HG03354 (cell line): ENCODE results near the gene ACADM.
"Not testable (repeated sequence)": the region's sequence is repeated elsewhere in the genome, so short reads cannot be mapped to it uniquely, and the experiment has no call there.

ENCODE experiments used
- ATAC-seq: cut with Tn5 transposase; IDR thresholded peaks from one replicate; pipeline ENCODE4 v1.9.1; 2021; ENCODE audit warnings: mild to moderate bottlenecking; ENCODE audit not compliant: unreplicated experiment, poor library complexity, severe bottlenecking

ACADM gene

DNA sequence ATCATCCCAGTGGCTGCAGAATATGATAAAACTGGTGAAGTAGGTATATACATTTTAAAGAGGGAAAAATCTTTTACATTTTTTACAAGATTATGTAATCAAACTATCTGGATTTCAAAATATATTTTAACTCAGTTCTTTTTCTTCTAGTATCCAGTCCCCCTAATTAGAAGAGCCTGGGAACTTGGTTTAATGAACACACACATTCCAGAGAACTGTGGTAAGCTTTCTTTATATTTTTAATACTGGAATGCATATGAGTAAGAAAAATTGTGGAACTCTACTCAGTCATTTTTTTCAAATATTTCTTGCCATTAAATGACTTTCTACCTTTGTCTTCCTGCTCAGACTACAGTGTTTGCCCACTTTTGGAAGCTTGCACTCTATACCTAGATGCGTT, 8.2 kb downstream of the ACADM start:
- ATAC-seq, result no peak

DNA sequence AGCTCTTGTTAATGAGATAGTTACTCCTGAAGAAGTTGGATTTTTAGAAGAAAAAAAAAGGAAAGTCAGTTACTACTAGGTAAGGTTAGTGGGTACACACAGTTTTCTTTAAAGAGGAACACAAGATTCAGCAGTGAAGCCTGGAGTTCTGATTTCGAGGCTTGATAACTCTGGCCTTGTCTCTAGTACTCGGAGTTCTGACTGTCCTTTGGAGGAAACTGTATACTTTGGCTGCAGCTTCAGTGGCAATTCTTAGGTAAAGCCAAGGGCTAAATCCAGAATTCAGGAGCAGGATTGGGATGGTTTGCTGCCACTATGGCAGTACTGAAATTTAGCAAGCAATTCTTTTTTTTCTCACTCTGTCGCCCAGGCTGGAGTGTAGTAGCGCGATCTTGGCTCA, 9.2 kb downstream of the ACADM start:
- no peak for ATAC-seq

DNA sequence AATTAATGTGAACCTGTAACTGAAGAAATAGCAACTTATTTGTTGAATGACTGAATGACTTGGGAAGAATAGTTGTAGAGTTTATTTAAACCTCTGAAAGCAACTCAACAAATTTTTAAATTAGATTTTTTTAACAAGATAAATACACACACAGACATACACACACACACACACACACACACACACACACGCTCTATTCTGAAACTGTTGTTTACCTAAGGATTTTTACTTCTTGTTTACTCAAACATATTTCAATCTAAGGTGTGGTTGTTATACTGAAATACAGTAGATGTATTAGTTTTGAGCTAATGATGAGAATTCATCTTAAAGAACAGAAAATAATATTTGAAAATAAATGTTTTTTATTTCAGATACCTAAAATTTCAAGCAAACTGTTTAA, 11.5 kb downstream of the ACADM start:
- no peak for ATAC-seq

DNA sequence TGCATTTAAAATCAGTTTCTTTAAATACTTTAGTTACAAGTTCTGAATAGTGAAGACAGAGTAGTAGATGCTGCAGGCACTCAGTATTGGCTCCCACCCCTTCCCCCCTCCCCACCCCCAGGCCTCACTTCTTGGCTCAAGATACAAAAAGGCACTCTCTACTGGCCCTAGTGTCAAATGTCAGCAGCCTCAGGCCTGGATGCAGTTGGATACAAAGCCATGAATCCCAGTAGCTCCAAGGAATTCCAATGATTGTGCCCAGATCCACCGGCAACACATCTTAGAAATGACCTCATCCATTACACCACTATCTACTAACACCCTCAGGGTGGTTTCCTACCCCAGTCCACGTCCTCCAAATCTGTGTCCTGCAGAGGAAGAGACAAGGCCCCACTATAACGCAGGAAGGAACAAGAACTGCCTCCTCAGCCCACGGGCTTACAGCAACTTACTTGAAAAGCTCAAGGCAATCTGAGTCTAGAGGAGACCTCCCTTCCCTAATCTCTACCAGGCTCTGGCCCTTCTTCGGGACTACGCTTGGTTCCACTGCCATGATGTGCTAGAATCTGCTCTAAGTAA, 17.6 kb downstream of the ACADM start:
- no peak for ATAC-seq

DNA sequence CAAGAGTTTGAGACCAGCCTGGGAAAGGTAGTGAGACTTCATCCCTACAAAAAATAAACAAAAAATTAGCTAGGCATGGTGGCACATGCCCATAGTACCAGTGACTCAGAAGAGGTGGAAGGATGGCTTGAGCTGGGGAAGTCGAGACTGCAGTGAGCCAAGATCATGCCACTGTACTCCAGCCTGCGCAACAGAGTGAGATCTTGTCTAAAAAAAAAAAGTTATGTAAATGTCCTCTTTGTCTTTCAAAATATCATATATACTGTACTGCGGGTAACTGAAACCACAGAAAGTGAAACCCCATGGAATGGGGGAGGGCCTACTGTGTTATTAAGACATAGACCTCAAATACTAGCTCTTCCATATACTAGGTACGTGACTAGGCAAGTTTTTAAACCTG, 20.8 kb downstream of the ACADM start:
- peak; percentile 66 for ATAC-seq

DNA sequence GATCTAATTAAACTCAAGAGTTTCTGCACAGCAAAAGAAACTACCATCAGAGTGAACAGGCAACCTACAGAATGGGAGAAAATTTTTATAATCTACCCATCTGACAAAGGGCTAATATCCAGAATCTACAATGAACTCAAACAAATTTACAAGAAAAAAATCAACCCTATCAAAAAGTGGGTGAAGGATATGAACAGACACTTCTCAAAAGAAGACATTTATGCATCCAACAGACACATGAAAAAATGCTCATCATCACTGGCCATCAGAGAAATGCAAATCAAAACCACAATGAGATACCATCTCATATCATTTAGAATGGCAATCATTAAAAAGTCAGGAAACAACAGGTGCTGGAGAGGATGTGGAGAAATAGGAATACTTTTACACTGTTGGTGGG, 32.7 kb downstream of the ACADM start:
- ATAC-seq, result not testable (repeated sequence)

DNA sequence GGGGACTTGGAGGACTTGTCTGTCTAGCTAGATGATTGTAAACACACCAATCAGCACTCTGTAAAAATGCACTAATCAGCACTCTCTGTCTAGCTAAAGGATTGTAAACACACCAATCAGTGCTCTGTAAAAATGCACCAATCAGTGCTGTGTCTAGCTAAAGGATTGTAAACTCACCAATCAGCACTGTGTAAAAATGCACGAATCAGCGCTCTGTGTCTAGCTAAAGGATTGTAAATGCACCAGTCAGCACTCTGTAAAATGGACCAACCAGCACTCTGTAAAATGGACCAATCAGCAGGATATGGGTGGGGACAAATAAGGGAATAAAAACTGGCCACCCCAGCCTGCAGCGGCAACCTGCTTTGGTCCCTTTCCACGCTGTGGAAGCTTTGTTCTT, 34.0 kb downstream of the ACADM start:
- not testable (repeated sequence) for ATAC-seq

DNA sequence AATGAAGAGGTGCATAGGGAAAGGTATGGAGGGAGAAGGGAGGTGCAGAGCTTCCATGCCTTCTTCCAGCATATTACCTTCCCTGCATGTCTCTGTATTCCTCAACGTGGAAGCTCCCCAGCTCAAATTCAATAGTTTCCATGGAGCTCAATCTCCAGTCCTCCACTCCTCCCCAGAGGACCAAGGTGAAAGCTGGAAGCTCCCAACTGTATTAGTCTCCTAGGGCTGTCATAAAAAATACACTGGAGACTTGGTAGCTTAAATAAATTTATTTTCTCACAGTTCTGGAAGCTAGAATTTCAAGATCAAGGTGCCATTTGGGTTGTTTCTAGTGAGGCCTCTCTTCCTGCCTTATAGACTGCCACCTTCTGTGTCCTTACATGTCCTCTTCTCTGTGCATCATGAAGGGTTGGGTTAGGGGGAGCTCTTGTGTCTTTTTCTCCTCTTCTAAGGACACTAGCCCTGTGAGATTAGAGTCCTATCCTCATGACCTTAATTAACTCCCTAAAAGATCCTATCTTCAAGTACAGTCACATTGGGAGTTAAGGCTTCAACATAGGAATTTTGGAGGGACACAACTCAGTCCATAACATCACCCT, 39.6 kb downstream of the ACADM start:
- no peak for ATAC-seq

DNA sequence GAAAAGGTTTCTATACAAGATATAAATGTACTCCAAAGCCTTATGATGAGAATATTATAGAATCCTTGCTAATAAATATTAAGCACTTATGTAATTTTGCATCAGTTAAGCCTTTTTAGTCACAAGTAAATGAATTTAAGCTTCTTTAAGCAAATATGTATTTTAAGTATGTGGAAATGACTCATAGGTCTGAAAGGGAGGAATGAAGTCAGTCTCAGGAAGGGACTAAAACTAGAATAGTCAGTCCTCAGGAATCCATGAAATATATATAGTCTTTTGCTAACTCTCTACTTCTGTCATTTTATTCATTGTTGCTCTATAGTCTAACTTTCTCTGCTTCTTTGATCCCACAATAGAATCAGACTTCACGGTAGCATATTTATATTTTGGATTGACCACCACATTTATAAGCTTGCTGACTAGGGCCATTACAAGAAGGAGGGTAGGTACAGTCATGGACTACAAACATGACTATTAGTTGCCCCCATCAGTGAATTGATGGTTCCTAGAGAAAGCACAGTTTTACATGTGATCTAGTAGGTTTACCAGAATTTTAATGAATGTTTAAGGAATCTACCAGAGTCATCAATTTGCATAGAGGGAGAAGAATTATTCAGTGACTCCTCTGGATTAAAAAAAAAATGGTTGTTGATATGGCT, 41.3 kb downstream of the ACADM start:
- no peak for ATAC-seq

DNA sequence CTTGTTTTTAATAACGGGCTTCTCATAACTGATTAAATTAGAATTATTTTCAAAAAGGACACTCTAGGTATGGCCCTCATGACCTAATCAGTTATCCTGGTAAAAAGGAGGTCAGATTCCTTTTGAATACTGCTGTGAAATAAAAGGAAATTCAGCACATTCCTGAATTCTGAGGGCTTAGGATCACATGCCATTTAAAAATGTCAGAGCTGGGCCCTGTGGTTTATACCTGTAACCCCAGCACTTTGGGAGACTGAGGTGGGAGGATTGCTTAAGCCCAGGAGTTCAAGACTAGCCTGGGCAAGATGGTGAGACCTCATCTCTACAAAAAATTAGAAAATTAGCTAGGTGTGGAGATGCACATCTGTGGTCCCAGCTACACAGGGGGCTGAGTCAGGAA, 43.5 kb downstream of the ACADM start:
- ATAC-seq, result no peak

DNA sequence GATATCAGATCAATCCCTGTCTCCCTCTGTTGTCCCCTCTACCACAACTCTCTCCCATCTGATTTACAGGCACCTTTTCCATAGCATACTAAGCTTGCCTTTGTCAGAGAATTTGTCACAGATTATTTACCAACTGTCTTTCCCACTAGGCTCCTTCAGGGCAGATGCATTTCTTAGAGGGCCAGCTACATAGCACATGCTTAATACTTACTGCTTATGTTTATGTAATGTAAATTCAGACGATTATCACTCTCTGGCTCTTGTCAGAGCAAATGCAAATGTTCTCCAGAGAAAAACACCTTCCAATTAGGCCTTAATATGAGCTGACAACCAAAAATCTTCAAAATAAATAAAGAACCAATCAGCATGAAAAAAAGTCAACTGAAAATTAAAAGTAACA, 46.3 kb downstream of the ACADM start:
- ATAC-seq, result no peak

DNA sequence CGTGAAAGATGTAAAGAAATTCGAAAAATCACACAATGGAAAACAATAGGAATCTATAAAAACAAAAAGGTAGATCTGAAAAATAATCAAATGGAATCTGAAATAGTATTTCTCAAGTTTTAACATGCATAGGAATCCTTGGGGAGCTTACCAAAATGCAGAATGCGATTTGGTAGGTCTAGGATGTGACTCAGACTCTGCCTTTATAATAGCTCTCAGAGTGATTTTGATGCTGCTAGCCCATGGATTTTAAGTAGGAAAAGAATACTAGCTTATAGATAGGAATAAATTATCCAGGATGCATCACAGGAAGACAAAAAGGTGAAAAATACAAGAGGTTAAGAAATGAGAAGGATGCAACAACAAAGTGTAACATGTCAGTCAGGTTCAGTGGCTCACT, 47.5 kb downstream of the ACADM start:
- no peak for ATAC-seq

DNA sequence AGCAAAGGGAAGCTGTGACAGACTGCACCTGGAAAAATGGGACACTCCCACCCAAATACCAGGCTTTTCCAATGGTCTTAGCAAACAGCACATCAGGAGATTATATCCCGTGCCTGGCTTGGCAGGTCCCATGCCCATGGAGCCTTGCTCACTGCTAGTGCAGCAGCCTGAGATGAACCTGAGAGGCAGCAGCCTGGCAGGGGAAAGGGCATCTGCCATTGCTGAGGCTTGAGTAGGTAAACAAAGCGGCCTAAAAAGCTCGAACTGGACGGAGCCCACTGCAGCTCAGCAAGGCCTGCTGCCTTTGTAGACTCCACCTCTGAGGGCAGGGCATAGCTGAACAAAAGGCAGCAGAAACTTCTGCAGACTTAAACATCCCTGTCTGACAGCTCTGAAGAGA, 53.3 kb downstream of the ACADM start:
- ATAC-seq, result not testable (repeated sequence)

DNA sequence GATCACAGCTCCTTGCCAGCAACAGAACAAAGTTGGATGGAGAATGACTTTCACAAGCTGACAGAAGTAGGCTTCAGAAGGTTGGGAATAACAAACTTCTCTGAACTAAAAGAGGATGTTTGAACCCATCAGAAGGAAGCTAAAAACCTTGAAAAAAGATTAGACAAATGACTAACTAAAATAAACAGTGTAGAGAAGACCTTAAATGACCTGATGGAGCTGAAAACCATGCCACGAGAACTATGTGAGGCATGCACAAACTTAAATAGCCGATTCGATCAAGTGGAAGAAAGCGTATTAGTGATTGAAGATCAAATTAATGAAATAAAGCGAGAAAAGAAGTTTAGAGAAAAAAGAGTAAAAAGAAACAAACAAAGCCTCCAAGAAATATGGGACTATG, 54.2 kb downstream of the ACADM start:
- not testable (repeated sequence) for ATAC-seq

DNA sequence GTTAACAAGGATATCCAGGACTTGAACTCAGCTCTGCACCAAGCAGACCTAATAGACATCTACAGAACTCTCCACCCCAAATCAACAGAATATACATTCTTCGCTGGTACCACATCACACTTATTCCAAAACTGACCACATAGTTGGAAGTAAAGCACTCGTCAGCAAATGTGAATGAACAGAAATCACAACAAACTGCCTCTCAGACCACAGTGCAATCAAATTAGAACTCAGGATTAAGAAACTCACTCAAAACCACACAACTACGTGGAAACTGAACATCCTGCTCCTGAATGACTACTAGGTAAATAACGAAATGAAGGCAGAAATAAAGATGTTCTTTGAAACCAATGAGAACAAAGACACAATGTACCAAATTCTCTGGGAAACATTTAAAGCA, 55.7 kb downstream of the ACADM start:
- not testable (repeated sequence) for ATAC-seq

DNA sequence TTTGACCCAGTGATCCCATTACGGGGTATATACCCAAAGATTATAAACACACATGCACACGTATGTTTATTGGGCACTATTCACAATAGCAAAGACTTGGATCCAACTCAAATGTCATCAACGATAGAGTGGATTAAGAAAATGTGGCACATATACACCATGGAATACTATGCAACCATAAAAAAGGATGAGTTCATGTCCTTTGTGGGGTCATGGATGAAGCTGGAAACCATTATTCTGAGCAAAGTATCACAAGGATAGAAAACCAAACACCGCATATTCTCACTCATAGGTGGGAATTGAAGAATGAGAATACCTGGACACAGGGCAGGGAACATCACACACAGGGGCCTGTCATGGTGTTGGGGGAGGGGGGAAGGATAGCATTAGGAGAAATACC, 59.4 kb downstream of the ACADM start:
- not testable (repeated sequence) for ATAC-seq

DNA sequence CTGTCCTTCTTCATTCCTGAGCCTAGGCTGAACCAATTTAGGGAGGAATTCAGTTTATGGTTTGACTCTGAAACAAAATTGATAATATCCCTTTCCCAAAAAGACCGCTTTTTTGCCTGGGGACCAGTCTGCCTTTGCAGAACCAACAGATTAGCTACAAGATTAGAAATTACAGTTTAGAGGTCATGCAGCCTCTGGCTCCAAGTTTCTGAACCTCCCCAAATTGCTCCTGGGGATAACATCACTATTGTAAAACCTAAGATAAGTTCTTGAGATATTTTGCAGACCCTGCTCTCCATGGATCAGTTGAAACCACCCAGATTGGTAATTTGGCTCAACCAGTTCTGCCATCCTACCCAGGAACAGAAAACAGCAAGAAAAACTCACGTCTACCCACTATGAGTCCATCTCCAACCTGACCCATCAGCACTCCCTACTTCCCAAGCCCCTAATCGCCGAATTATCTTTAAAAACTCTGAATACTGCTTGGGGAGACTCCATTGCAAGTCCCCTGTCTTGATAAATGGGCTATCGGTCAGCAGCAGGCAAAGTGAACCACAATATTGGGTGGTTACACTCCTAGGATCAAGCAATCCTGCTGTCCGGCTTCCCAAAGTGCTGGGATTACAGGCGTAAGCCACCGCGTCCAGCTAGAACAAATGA, 60.9 kb downstream of the ACADM start:
- peak; percentile 29 for ATAC-seq

DNA sequence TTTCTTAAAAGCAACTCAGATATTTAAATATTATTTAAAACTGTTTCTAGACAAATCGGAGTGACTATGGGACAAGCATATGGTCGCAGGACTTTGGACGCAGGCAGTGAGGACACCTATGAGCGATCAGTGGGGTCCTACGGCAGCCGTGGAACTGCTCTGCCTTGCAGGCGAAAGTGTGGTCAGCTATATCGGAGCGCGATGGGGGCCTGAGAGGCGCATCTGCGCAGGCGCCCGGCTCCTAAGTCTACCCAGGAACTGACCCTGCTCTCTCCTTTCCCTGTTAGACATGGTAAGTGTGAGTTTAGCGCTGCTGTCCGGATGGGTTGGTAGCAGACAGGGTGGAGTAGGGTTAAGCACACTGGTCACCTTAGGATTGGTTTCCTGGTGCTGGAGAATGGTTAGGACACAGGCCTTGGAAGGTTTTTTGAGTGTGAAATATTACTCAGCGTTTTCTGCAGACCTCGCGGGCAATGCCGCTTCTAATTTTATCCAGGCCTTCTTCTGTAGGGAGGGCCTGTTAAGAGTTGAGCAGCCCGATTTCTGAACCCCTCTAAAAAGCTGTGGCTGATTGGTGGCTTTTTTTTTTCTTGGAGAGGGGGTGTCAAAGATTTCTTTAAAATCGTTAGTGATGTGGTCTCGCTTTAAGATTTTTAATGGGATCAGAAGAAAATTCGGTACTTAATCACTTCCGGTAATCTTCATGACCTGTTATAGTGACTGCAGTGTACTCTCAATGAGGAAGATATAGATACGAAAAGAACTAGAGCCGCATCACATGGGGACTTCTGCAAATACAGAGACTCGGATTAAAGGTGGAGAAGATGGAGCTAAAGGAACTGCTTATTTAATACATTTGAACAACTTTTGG, 61.7 kb downstream of the ACADM start, which contains the start of gene RABGGTB:
Gene RABGGTB, plus strand, starts transcription at position 274 of the 871 bp plus-strand sequence. Its CDS starts 16 bp downstream, at position 290.
- ATAC-seq, result peak; percentile 86

DNA sequence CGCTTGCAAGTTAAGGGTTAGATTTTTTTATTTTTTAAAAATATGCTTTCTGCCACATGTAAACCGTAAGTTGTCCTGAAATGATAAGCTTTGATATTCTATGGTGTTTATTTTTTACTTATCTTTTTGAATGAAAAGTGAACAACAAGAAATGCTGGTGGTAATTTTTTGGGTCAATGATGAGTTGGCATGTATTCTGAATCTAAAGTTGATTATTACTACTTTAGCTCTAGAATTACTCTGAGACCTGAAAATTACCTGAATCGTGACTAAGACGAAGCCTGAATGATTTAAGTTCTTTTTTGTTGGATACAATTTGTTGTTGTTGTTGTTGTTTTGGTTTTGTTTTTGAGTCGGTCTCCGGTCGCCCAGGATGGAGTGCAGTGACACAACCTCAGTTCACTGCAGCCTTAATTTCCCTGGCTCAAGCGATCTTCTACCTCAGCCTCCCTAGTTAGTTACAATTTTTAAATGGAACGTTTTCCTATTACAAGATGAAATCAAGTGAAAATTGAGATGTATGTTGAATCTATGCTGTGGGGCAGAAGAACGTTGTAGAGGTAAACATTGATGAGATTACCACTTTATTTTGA, 62.5 kb downstream of the ACADM start:
- ATAC-seq, result no peak

DNA sequence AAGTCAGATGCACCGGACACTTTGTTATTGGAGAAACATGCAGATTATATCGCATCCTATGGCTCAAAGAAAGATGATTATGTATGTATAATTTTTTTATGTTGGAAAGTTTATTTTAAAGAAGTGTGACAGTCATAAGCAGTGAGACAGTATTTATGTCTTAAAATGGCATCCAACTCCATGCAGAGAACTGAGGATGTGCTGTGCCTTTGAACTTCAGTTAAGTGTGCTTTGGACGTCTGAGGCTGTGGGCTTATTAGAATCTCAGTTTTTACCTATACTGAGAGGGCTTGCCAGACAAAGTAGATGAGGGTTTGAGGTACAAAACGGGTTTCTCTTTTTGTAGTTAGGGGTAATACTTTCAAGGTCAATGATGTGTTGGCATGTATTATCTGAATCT, 63.0 kb downstream of the ACADM start:
- ATAC-seq, result no peak
